ENCODE results near the gene PDE1C.

The PDE1C gene

GRCh38 chr7:31975546-31975945 is 94.7 kb downstream of the PDE1C start:
- FAIRE-seq (no peak), DNase-seq (ENCODE audit: insufficient read length, low spot score) (no peak)
- TF ChIP-seq POLR2A (IDR thresholded peaks at IDR 0.05; ENCODE audit: low read depth, low read length): no peak

GRCh38 chr7:31974351-31974750 is 95.9 kb downstream of the PDE1C start:
- FAIRE-seq: no peak
- TF ChIP-seq POLR2A (IDR thresholded peaks at IDR 0.05; ENCODE audit: low read depth, low read length): no peak
- no peak for DNase-seq (ENCODE audit: insufficient read length, low spot score)

GRCh38 chr7:31971049-31971667 is 99.0 kb downstream of the PDE1C start:
- no peak for FAIRE-seq

GRCh38 chr7:31970501-31970900 is 99.7 kb downstream of the PDE1C start:
- FAIRE-seq (no peak), DNase-seq (ENCODE audit: insufficient read length, low spot score) (no peak)
- TF ChIP-seq POLR2A (IDR thresholded peaks at IDR 0.05; ENCODE audit: low read depth, low read length): no peak

More at GRCh38 chr7:31971049-31971667, 99.0 kb downstream of the PDE1C start:
- no peak for DNase-seq (ENCODE audit: insufficient read length, low spot score)
- no peak for TF ChIP-seq POLR2A (IDR thresholded peaks at IDR 0.05; ENCODE audit: low read depth, low read length)

GRCh38 chr7:31963569-31964175 is 106.5 kb downstream of the PDE1C start:
- no peak for FAIRE-seq
- TF ChIP-seq POLR2A (IDR thresholded peaks at IDR 0.05; ENCODE audit: low read depth, low read length): no peak
- no peak for DNase-seq (ENCODE audit: insufficient read length, low spot score)

- no peak for DNase-seq (ENCODE audit: insufficient read length, low spot score)
- peak; percentile 68 for FAIRE-seq
Observed at GRCh38 chr7:31962246-31962645, 108.0 kb downstream of the PDE1C start.

GRCh38 chr7:31958226-31958625 is 112.0 kb downstream of the PDE1C start:
- no peak for DNase-seq (ENCODE audit: insufficient read length, low spot score)
- FAIRE-seq: no peak
- TF ChIP-seq POLR2A (IDR thresholded peaks at IDR 0.05; ENCODE audit: low read depth, low read length): no peak

More at GRCh38 chr7:31962246-31962645, 108.0 kb downstream of the PDE1C start:
- no peak for TF ChIP-seq POLR2A (IDR thresholded peaks at IDR 0.05; ENCODE audit: low read depth, low read length)

- FAIRE-seq (no peak), DNase-seq (ENCODE audit: insufficient read length, low spot score) (no peak)
- no peak for TF ChIP-seq POLR2A (IDR thresholded peaks at IDR 0.05; ENCODE audit: low read depth, low read length)
Observed at GRCh38 chr7:31957756-31958155, 112.5 kb downstream of the PDE1C start.

GRCh38 chr7:31957090-31957720 is 113.0 kb downstream of the PDE1C start:
- DNase-seq (ENCODE audit: insufficient read length, low spot score) (peak; percentile 34), FAIRE-seq (peak; percentile 79)
- TF ChIP-seq POLR2A (IDR thresholded peaks at IDR 0.05; ENCODE audit: low read depth, low read length): no peak

- TF ChIP-seq POLR2A (IDR thresholded peaks at IDR 0.05; ENCODE audit: low read depth, low read length): no peak
- no peak for DNase-seq (ENCODE audit: insufficient read length, low spot score)
- FAIRE-seq: no peak
Observed at GRCh38 chr7:31955641-31956040, 114.6 kb downstream of the PDE1C start.

GRCh38 chr7:31955021-31955420 is 115.2 kb downstream of the PDE1C start:
- no peak for DNase-seq (ENCODE audit: insufficient read length, low spot score)
- TF ChIP-seq POLR2A (IDR thresholded peaks at IDR 0.05; ENCODE audit: low read depth, low read length): no peak
- FAIRE-seq: no peak

GRCh38 chr7:31954500-31954899 is 115.7 kb downstream of the PDE1C start:
- no peak for TF ChIP-seq POLR2A (IDR thresholded peaks at IDR 0.05; ENCODE audit: low read depth, low read length)
- DNase-seq (ENCODE audit: insufficient read length, low spot score): no peak
- FAIRE-seq: no peak

- FAIRE-seq: no peak
- no peak for DNase-seq (ENCODE audit: insufficient read length, low spot score)
- no peak for TF ChIP-seq POLR2A (IDR thresholded peaks at IDR 0.05; ENCODE audit: low read depth, low read length)
Observed at GRCh38 chr7:31953432-31953831, 116.8 kb downstream of the PDE1C start.

- no peak for DNase-seq (ENCODE audit: insufficient read length, low spot score)
- FAIRE-seq: no peak
- no peak for TF ChIP-seq POLR2A (IDR thresholded peaks at IDR 0.05; ENCODE audit: low read depth, low read length)
Observed at GRCh38 chr7:31950091-31950755, 120.0 kb downstream of the PDE1C start.

All from H54 (cell line).